Measurements from ENCODE around the gene ADGRG2.
A peak's percentile ranks its signal among the peaks of the same experiment; 100 is the strongest.

ADGRG2 gene

GRCh38 chrX:18983666-18984380, 138.4 kb downstream of the ADGRG2 start, which contains the start of gene PHKA2:
TSS of gene PHKA2 (minus strand) at chrX:18984114. CDS start at chrX:18983932, 182 bp downstream.
- TF ChIP-seq MAX (IDR thresholded peaks at IDR 0.05), result no peak
- no peak for TF ChIP-seq TCF12 (IDR thresholded peaks at IDR 0.05; ENCODE audit: low read depth)

DNA sequence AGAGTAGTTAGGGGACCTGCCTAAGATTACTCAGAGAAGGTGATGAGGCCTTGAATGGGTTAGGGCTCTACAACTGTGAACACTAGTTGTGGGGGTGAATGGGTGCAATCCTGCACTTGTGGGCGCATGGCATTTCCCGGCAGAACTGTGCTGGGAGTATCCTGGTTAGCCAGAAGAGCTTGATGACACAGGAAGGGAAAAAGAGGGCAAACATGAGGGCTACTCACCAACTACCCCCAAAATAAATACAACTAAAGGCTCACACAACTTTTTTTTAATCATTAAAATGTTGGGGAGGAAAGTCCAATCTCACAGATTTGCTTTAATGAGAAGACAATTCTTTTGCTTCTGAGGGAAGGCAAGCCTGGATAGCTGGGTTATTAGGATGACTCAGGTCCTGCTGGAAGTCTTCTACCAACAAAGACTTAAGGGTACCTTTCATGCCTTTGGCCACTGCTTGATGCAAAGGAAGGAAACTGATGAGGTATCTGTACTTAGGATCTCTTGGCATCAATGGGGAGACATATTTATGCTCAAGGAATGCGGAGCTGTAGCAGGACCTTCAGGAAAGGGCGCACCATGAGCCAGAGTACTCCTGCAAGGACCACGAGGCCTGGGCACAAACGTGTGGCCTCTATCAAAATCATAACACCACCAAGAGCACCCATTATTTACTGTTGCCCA, 141.0 kb downstream of the ADGRG2 start:
- no peak for TF ChIP-seq TCF12 (IDR thresholded peaks at IDR 0.05; ENCODE audit: low read depth)
- no peak for TF ChIP-seq CREB1 (IDR thresholded peaks at IDR 0.05; ENCODE audit: low read depth)
- TF ChIP-seq ZBTB7A (IDR thresholded peaks at IDR 0.05; ENCODE audit: low read depth), result no peak
- no peak for TF ChIP-seq YY1 (IDR thresholded peaks at IDR 0.05; ENCODE audit: low read depth)
- TF ChIP-seq EP300 (IDR thresholded peaks at IDR 0.05; ENCODE audit: borderline replicate concordance), result no peak
- no peak for TF ChIP-seq REST (IDR thresholded peaks at IDR 0.05; ENCODE audit: low read depth)
- TF ChIP-seq TEAD4 (IDR thresholded peaks at IDR 0.05), result no peak
- TF ChIP-seq EGR1 (IDR thresholded peaks at IDR 0.05), result no peak
- TF ChIP-seq RAD21 (IDR thresholded peaks at IDR 0.05; ENCODE audit: low read depth), result no peak
- no peak for TF ChIP-seq NFIC (IDR thresholded peaks at IDR 0.05)
- no peak for TF ChIP-seq CEBPB (IDR thresholded peaks at IDR 0.05)
- TF ChIP-seq TAF1 (IDR thresholded peaks at IDR 0.05; ENCODE audit: low read depth), result no peak
- TF ChIP-seq FOXM1 (IDR thresholded peaks at IDR 0.05; ENCODE audit: borderline replicate concordance, low read depth), result no peak
- TF ChIP-seq USF1 (IDR thresholded peaks at IDR 0.05), result no peak
- TF ChIP-seq MAX (IDR thresholded peaks at IDR 0.05), result no peak

DNA sequence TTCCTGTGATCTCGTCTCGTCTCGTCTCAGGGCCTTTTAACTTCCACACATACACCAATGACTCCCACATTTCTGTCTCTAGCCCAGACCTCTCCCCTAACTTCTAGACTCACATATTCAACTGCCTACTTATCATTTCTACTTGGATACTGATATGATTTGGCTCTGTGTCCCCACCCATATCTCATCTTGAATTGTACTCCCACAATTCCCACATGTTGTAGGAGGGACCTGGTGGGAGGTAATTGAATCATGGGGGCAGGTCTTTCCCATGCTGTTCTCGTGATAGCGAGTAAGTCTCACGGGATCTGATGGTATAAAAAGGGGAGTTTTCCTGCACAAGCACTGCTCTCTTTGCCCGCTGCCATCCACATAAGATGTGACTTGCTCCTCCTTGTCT, 147.3 kb downstream of the ADGRG2 start:
- TF ChIP-seq TAF1 (IDR thresholded peaks at IDR 0.05; ENCODE audit: low read depth) (no peak), USF1 (IDR thresholded peaks at IDR 0.05) (no peak), CREB1 (IDR thresholded peaks at IDR 0.05; ENCODE audit: low read depth) (no peak), TEAD4 (IDR thresholded peaks at IDR 0.05) (no peak), ZBTB7A (IDR thresholded peaks at IDR 0.05; ENCODE audit: low read depth) (no peak), YY1 (IDR thresholded peaks at IDR 0.05; ENCODE audit: low read depth) (no peak), FOXM1 (IDR thresholded peaks at IDR 0.05; ENCODE audit: borderline replicate concordance, low read depth) (no peak), RAD21 (IDR thresholded peaks at IDR 0.05; ENCODE audit: low read depth) (no peak), EP300 (IDR thresholded peaks at IDR 0.05; ENCODE audit: borderline replicate concordance) (no peak), NFIC (IDR thresholded peaks at IDR 0.05) (no peak), CEBPB (IDR thresholded peaks at IDR 0.05) (no peak), REST (IDR thresholded peaks at IDR 0.05; ENCODE audit: low read depth) (no peak), MAX (IDR thresholded peaks at IDR 0.05) (no peak), TCF12 (IDR thresholded peaks at IDR 0.05; ENCODE audit: low read depth) (no peak), EGR1 (IDR thresholded peaks at IDR 0.05) (no peak)

GRCh38 chrX:18973527-18974192, 148.6 kb downstream of the ADGRG2 start:
- TF ChIP-seq NFIC (IDR thresholded peaks at IDR 0.05), result peak; percentile 35; the same call in 1 of the 2 replicates
- no peak for TF ChIP-seq EGR1 (IDR thresholded peaks at IDR 0.05)

DNA sequence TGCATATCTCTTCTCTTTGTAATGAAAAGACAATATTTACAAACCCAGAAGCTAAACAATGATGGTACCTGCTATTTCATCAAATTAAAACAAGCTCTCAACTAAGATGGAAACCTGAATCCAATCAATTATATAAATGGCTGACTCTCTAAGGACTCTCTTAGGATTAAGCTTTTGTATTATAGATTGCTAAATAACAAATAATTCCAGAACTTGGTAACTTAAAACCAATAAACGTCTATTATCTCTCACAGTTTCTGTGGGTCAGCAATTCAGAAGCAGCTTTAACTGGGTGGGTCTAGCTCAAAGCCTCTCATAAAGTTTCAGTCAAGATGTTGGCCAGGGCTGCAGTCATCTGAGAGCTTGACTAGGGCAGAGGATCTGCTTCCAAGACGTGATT, 150.8 kb downstream of the ADGRG2 start:
- no peak for TF ChIP-seq NFIC (IDR thresholded peaks at IDR 0.05)
- no peak for TF ChIP-seq RAD21 (IDR thresholded peaks at IDR 0.05; ENCODE audit: low read depth)
